Measurements from ENCODE around the gene FAM118B.
"Not testable (repeated sequence)": the region's sequence is repeated elsewhere in the genome, so short reads cannot be mapped to it uniquely, and the experiment has no call there.

FAM118B gene

DNA sequence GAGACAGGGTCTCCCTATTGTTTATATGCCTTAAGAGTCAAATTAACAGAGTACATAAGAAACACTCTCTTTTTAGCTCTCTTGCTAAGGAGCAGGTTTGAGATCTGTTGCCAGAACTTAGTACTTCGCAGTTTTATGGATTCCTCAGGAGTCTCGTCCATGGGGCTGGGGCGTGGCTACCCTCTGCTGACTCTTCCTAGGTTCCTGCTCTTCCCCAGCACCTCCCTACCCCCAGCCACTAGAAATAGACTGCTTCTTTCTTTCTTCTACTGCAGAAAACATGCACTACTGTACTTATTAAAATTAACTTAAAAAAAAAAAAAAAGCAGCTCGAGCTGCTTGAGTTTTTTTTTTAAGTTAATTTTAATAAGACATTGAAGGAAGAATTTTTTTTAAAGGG, 8.0 kb downstream of the FAM118B start:
- DNase-seq (ENCODE audit: low read depth), result no peak

DNA sequence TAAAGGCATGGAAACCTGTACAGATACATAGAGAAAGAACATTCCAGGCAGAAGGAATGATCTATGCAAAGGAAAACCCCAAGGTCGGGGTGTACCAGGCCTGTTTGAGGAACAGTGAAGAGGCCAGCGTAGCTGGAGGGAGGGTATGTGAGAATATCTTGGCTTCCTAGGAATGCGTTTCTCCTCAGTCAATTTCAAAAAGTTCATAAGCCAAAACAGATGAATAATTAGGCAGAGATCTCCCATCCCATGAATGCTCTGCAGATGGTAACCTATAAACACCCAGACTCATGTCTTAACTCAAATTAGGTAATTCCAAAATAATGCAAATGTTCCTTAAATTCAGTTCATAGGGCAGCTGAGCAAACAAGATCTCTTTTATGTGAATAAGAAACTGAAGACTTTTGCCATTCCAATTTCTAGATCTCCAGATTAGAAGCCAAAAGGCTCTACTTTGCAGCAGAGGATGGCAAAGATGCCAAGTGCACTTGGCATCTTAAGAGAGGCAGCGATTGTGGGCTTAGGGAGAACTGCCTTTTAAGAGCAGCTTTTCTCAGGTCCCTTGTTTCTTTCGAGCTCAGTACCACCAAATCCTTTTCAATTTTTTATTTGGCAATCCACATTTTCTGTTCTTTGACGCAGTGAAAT, 13.2 kb downstream of the FAM118B start:
- DNase-seq (ENCODE audit: low read depth), result no peak

DNA sequence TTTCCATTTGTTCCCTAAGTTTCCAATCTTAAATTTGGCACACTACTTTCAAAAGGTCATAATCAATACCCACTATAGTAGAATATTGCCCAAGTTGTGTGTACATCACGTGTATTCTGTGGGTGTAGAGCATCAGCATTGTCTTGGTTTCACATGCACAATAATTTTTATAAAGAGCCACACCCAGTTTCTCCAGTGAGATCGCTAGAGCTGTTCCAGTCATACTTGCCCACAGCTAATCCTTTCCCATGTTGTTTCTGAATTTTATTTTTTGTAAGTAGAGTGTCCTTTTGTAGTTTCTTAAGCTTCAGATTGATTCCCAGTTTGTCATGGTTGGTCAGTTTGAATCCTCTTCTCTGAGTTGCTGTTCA, 13.7 kb downstream of the FAM118B start:
- no peak for DNase-seq (ENCODE audit: low read depth)

DNA sequence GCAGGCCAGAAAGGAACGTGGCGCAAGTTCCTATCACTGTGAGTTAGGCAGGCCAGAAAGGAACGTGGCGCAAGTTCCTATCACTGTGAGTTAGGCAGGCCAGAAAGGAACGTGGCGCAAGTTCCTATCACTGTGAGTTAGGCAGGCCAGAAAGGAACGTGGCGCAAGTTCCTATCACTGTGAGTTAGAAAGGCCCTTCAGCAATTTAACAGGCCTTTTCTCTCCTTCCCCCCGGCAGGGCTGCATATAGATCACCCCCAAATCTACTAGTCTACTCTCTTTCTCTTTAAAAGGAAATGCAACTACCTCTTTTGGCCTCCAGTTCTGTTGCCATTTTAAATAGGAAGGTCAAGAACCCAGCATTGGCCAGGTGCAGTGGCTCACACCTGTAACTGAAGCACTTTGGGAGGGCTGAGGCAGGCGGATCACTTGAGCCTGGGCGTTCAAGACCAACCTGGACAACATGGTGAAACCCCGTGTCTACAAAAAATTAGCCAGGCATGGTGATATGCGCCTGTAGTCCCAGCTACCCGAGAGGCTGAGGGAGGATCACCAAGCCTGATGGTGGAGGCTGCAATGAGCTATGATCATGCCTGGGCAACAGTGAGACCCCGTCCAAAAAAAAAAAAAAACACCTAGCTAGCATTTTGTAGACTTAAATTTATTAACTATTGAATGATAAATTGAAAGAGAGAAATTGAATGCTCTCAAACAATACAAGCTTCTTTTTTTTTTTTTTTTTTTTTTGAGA, 14.9 kb downstream of the FAM118B start:
- DNase-seq (ENCODE audit: low read depth), result no peak

DNA sequence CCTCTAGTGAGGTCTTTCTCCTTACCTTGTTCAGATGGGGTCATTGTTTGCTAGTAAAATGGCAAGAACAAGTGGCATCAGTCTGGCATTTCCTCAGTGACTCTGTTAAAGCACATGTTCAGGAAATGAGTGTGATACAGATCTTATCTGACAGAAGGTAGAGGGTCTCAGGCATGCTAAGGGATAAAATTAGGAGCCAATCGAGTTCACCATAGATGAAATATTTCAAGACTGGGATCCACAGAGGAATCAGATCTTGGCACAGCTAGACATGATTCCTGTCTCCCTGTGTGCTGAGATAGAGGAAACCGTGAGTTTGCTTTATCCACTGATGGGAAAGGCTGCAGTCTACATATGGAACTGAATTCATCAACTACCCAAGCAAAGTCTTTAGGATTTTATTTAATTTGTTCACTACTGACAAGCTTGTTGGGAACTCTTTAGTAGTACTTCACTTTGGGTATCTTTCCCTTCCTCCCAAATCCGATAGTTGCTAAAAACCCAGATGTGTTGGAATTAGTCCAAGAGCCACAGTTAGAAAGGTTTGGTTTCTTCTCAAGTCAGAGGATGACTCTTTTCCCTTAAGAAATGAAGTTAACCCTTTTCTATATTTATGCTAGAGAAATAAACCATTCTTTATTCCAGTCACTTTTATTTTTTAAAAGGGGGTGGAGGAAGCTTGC, 18.4 kb downstream of the FAM118B start:
- no peak for DNase-seq (ENCODE audit: low read depth)

DNA sequence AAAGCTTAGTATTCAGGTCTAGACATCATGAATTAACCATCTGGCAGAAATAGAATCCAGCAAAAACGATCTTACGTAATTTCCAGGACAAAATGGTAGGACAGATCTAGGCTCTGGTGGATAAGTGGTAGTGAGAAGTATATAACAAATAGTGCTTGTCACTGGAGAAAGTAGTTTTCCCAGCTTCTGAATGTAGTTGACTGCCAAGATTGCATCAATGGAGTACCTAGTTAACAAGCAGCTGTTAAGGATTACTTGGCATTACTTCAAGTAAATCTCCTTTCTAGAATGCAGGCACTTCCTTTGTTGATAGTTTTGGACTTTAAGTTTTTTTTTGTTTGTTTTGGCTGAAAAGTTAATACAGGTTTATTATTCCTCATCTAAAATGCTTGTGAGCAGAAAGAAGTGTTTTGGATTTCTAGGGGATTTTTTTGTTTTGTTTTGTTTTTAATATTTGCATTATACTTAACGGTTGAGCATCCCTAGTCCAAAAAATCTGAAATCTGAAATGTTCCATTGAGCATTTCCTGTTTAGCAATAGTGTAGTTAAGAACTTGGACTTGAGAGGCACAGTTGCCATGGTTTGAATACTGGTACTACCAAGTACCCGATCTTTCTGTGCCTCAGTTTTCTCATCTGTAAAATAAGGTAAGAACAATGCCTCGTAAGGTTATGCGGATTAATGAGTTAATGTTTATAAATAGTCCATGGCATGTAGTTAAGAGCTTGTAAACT, 20.3 kb downstream of the FAM118B start:
- DNase-seq (ENCODE audit: low read depth), result no peak

DNA sequence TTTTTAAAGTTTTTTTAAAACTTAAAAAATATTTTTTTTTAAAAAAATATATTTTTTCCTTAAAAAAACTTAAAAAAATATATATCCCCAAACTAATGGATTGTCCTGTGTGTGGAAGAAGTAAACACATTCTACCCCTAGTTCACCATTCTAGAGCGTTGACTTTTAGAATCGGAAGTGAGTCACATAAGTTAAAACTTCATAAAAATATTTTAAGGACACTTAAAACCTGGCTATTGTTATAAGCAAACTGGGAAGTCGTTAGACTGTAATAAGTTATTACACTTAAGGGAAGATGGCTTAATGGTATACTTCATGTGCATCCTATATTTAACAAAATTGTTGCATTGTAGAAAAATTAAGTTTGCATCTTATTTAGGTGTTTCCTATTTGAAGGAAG, 21.1 kb downstream of the FAM118B start:
- no peak for DNase-seq (ENCODE audit: low read depth)

DNA sequence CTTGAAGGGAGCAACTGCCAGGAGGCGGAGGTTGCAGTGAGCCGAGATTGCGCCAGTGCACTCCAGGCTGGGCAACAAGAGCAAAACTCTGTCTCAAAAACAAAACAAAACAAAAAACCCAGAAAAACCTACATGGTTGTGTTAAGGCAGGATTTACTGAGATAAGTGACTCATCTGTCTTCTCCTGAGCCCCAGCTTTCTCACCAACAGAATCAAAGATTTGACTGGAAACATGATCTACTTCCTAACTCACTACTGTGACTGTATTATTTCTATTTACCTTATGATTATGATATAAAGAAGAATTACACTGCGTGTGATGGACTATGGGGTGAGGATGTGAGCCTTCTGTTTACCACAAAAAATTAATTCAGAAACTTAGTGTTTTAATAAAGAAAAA, 21.8 kb downstream of the FAM118B start:
- no peak for DNase-seq (ENCODE audit: low read depth)

DNA sequence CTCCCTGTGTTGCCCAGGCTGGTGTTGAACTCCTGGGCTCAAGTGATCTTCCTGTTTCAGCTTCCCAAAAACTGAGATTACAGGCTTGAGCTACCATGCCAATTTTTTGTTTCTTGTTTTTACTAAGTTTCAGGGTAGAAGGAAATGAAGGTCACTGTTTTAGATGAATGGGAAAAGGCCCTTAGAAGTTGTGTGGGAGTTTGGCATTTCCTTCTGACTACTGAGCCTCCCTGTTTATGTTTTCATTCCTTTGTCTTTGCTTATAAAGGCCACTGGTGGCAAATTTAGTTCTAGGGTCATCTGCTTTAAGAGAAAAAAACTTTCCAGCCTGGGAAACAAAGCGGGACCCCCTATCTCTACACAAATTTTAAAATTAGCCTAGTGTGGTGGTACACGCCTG, 35.1 kb downstream of the FAM118B start:
- DNase-seq (ENCODE audit: low read depth), result no peak

DNA sequence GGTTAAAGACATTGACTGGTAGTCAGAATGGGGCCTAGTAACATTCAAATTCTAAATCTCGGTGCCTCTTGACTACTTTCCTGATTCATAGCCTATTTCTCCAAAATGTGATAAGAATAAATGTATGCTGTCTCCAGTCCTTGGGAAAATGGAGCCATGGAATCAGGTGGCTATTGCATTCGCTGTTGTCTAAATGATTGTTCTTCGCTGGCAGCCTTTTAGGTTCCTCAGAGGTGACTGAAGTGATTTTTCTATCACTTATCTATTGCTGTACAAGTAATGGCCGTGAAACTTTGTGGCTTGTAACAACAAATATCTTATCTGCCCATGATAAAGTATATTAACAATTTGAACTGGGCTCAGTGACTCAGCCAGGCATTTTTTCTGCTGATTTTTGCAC, 41.7 kb downstream of the FAM118B start:
- no peak for DNase-seq (ENCODE audit: low read depth)

DNA sequence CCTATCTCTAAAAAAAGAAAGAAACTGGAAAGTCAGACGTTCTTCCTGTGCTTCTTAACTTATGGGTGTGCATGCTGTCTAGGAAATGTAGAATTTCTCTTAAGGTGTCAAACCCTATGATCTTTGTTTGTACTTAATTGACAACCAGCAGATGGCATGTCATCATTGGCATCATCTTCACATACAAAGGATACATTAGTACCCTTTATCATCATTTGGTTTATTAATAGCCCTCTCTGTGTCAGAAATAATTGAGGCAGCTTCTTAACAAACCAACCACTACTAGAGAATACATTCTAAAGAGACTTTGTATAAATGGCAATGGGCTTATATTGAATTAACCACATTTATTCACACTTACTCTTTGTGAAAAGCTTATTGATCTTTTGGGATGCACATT, 43.2 kb downstream of the FAM118B start:
- no peak for DNase-seq (ENCODE audit: low read depth)

DNA sequence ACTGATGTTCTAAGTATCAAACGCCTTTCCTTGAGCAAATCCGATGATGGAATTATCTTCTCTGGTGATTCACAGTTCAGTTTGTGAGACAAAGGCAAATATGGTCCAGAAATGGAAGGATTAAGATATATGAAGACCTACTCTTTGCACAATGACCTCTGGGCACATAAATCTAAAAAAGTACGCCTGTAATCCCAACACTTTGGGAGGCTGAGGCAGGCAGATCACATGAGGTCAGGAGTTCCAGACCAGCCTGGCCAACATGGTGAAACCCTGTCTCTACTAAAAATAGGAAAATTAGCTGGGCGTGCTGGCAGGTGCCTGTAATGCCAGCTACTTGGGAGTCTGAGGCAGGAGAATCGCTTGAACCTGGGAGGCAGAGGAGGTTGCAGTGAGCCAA, 43.9 kb downstream of the FAM118B start:
- DNase-seq (ENCODE audit: low read depth), result not testable (repeated sequence)

DNA sequence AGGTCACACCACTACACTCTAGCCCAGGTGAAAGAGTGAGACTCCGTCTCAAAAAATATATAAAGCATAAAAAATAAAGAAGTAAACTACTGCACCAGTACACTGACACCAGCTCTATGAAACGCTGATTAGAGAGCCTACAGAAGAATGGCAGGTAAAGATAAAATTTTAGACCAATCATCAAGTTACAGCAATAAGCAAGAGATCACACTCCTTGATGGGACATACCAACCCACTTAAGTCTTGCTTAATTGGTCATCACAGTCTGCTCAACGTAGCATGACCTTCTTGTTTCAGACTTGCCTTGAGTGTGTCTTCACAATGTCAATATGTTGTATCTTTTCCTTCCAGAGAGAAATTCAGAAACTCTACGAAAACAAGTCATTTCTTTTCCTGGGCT, 44.6 kb downstream of the FAM118B start:
- no peak for DNase-seq (ENCODE audit: low read depth)

DNA sequence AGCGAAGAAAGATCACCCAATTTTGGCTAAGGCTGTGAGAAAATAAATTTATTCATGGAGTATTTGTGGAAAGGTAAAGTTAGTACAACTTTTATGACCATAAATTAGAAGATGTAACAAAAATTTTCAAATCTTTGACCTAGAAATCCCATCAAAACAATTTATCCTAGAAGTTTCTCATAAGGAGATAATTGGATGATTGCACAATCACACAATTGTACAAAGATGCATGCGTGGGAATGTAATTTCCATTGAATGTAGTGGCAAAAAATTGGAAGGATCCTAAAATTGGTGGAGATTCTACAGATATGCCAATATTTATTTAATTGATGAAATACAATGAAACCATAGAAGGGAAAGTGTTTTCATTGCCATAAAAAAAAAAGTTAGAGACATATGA, 45.6 kb downstream of the FAM118B start:
- no peak for DNase-seq (ENCODE audit: low read depth)

DNA sequence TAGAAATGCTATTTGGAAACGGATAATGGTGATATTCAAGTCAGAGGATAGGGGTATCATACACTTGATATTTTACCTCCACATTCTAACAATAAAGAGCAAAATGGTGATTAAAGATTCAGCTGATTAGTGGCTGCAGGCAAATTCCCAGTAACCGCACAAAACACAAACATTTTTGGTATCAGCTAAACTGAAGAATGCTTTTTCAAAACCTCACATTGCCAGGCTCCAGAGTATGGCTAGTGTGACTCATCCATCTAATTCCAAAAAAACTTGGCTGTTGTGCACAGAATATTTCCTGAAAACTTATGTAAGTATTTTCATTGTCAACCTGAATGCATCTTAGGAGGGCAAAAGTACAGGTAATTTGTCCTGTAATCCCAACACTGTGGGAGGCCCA, 46.2 kb downstream of the FAM118B start:
- no peak for DNase-seq (ENCODE audit: low read depth)

DNA sequence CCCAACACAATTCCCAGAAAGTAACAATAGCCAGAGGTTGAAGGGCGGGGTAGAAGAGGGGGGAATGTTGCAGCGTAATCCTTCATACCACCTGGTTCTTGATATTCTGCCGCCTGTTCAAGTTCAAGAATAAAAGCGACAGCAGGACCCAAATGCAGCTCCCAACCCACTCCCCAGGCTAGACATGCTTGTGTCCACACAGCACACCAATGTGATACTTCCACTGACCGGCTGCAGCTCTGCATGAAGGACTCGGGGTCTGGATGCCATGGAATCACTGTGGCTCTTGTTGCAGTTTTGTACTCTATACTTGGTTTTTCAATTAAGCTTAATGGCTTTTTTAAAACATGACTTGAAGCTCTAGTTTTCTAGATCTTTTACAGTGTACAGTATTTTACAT, 50.6 kb downstream of the FAM118B start:
- no peak for DNase-seq (ENCODE audit: low read depth)

DNA sequence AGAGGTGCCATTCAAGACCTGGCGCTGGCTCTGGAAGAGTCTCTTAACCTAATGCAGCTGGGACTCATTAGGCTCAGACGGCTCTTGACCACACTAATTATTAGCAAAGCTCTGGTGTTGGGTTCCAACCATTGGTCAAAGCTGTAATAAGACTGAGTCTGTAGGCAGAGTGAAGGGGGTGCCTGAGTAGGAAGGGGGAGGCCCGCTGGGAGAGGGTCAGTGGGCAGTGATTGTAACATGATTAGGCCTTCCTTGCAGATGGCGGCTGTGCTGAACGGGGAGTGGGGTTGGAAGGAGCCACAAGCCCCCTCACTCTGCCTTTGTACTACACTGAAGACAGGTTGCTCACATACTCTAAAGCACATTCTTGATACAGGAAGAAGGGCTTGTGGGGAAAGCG, 51.9 kb downstream of the FAM118B start:
- DNase-seq (ENCODE audit: low read depth), result no peak

DNA sequence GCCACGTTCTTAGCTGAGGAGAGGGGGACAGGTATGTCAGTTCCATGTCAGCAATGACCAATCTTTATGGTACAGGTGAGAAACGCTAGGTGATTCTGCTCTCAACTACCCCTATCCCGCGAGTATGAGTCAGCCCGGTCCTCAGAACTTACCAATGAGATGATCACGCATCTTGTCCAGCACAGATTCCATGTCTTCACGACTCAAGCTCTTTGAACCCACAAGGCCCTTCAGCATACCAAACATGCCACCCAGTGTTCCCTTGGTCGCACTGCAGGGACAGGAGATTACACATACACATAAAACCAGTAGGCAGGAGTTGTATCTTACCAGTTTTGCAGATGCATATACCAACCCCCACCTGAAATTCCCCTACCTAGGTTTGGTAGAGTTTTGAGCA, 54.2 kb downstream of the FAM118B start:
- no peak for DNase-seq (ENCODE audit: low read depth)

DNA sequence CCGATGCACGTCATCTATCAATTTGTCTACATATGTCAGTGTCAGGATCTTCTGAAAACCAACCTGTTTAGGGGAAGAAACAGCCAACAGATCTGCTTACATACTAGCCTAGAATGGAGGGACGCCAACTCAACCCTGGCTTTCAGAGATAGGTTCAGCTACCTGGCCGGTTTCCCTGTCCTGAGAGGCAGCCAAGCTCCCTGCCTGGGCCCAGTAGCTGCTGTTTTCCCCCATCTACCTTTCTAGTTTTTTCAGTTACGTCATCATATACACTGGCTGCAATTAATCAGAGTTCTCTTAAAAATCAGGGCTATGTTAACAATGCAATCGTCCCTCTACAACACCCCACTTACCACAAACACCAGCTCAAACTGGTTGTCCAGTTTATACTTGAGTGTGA, 56.1 kb downstream of the FAM118B start:
- no peak for DNase-seq (ENCODE audit: low read depth)

DNA sequence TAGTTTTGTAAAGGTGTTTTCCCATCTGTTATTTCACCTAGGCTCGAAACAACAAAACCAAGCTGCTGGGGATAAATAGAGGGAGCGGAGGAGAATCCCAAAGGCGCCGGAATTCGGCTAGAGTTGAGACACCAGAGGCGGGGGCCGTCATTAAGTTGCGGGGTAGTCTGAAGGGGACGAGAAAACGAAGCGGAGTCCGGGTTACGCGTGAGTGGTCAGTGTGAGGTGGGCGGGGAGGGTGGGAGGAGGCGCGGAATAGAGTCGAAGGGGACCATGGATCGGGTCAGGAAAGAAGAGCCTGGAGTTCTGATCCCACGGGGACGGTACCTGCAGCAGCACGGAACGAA, 56.8 kb downstream of the FAM118B start:
- no peak for DNase-seq (ENCODE audit: low read depth)

DNA sequence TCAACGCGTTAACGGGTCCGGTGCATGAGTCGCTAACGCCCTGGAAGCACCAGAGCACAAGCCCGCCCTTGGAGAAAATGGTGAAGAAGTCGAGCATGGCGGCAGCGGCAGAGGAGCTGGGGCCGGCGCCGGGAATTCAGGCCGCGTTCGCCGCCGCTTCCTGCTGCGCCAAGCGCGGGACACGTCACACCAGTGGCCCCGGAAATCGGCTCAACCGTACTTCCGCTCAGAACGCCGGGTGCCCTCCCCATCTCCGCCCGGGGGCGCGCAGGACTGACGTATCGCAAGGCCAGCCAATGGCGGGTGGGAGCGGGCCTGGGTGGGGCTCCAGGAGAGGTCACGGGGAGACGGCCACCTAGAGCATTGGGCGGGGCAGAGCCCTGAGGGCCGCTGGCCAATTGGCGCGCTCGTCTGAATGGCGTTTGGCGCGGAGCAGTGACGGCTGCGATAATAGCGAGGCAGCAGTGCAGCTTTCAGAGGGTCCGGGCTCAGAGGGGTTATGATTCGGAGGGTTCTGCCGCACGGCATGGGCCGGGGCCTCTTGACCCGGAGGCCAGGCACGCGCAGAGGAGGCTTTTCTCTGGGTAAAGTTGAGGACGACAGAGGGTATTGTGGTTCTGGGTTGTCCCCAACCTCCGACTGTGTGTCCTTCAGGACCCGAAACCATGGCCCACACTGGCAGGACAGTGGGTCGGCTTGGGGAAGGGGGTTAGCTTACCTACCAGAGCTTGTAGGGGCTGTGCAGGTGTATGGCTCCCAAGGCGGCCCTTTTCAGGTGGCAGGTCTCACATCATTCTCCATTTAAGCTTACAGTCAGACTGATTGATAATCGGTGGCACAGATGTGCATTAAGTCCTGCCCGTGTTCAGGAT, 57.4 kb downstream of the FAM118B start, which contains the start of the genes FOXRED1 and SRPRA:
Gene FOXRED1 (plus strand): TSS at position 447 of the 872 bp plus-strand sequence. CDS start 53 bp downstream, at position 500.
Gene SRPRA (minus strand): TSS at position 188 of the 872 bp plus-strand sequence. CDS start 91 bp downstream, at position 97.
- DNase-seq (ENCODE audit: low read depth), result peak; percentile 97

DNA sequence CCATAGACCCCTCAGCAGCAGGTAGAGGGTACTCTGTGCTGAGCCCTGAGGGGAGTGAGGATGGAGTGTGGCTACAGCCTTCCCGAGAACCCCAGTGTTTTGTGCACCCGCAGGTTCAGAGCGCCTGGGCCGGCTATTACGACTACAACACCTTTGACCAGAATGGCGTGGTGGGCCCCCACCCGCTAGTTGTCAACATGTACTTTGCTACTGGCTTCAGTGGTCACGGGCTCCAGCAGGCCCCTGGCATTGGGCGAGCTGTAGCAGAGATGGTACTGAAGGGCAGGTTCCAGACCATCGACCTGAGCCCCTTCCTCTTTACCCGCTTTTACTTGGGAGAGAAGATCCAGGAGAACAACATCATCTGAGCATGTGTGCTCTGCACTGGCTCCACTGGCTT, 65.7 kb downstream of the FAM118B start:
- DNase-seq (ENCODE audit: low read depth), result no peak
